Activated CD4-positive, alpha-beta T cell treated with anti-CD3 and anti-CD28 coated beads for 24 hours (primary cell): Measurements from ENCODE around the gene PCNX1.

Source experiments
- DNase-seq, 2 donors: peaks; one replicate each; pipeline ENCODE4 v3.0.0-alpha.2; 2020; ENCODE audit warnings: low read depth in 2 of 2

The PCNX1 gene

DNA sequence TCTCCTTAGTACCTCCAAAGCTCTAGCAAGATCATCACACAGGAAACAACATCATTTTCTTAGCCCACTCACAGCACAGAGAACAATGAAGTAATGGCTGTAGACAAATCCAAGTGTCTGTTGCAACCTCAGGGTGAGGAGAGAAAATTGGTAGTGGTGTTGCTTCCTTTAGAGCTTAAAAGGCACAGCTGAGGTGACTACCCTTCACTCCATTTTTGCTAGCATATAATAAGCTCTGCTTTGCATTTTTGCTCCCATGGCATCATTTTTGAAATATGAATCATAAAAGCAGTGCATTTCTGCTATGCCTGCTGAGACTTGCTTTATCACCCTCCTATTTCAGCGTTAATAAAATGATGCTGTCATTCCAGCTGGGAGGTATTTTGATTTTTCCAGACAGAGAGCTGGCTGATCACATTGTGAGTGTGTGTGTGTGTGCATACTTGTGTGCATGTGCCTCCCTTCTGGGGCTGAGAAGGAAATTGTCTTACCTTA is 18.5 kb upstream of the PCNX1 start:
- no peak for DNase-seq

- DNase-seq, result no peak
Measured at GRCh38 chr14:70889555-70889954, 17.7 kb upstream of the PCNX1 start.

GRCh38 chr14:70890826-70891659 is 16.2 kb upstream of the PCNX1 start:
- no peak for DNase-seq

DNA sequence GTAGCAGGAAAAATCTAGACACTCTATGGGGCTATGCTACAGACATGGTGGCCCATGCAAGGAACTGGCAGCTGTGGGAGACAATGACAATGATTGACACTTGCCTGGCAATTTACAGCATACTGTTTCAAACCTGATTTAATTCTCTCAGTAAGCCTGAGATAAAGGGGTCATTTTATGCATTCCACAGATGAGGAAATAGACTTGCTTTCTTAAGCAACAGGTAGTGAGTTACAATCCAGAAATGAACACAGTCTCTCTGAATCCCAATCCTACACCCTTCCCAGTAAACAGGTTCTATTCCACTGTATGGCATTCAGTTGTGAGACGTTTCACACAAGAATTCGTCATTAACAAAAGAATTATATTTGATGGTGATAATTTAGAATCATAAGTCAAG is 15.5 kb upstream of the PCNX1 start:
- no peak for DNase-seq

DNA sequence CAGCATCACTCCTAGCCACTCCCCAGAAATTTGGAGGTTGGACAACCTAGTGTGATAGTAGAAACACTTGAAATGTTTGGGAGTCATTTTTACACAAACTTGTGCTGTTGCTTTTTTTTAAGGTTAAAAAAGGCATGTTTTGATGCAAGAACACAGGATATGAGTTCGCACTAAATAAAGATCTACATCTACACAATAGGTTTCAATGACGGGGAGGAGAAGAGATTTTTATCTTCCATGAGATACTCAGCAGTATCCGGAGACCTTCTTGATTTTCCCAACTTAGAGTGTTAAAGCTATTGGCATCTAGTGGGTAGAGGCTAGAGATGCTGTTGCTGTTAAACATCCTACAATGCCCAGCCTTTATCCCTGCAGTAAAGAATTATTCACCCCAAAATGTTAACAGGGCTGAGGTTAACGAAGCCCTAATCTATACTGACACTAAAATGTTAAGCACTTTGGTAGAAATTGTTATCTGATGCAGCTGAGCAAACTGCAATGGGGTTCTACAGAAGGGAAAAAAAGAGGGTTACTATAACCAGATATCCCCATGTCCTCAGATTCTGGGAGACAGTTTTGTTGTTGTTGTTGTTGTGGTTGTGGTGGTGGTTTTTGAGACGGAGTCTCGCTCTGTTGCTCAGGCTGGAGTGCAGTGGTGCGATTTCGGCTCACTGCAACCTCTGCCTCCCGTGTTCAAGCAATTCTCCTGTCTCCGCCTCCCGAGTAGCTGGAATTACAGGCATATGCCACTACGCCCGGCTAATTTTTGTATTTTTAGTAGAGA is 14.0 kb upstream of the PCNX1 start:
- DNase-seq, result no peak

DNA sequence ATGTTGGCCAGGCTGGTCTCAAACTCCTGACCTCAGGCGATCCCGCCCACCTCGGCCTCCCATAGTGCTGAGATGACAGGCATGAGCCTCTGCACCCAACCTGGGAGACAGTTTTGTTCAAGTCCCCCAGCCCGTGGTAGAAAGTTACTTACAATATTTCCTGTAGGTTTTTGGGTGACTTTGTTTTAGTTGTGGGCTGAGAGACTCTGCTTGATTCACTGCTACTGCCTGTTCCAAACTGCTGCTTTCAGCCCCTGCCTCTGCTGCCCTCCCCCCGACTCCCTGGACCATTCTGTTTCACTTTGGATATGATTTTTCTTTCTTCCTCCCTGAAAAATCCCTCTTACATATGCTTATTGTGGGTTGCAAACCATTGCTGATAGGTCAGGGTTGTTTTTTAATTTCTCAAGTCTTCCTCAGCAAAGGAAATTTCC is 13.4 kb upstream of the PCNX1 start:
- DNase-seq, result no peak

DNA sequence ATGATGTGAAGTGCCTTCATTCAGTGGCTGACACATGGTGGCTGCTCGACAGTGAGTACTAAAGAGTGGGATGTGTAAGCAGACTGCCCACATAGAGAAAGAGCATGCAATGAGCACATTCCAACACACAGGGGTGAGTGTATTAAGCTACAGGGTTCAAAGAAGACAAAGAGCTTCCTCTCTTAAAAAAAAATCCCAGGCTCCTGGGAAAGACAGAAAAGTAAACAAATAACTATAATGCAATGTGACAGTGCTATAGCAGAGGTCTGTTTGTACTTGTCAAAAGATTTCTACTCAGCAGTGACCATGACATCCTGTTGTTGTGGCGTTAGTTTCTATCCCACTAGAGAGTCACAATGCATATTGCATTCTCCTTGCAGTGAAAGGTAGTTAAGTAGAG is 12.4 kb upstream of the PCNX1 start:
- no peak for DNase-seq

DNA sequence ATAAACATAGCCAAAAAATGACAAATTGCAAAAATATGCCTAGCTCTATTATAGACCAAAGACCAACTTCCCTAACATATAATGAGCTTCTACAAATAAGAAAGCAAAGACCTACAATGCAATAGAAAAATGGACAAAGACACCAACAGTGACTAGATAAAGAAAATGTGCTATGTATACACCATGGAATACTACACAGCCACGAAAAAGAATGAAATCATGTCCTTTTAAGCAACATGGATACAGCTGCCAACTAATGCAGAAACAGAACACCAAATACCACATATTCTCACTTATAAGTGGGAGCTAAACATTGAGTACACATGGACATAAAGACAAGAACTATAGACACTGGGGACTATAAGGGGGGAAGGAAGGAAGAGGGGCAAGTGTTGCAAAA is 10.9 kb upstream of the PCNX1 start:
- no peak for DNase-seq

DNA sequence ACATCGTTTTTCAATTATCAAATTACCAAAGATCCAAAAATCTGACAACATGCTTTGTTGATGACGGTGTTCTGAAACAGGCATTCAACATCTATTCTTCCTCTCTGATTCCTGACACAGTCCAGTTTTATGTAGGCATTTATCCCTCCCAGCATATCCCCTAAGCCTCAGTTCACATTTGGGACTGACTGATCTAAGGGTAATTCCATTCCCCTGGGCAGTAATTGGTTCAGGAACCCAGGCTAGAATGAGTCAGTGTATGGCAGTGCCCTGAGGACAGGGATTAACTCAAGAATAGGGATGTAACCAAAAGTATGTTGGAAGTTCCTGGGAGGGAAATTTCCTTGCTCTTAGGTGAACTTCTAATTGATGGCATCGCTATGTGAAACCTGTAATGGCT is 10.3 kb upstream of the PCNX1 start:
- DNase-seq, result no peak

- no peak for DNase-seq
Measured at GRCh38 chr14:70897464-70897863, 9.8 kb upstream of the PCNX1 start.

- DNase-seq, result no peak
Measured at GRCh38 chr14:70898111-70898745, 9.0 kb upstream of the PCNX1 start.

DNA sequence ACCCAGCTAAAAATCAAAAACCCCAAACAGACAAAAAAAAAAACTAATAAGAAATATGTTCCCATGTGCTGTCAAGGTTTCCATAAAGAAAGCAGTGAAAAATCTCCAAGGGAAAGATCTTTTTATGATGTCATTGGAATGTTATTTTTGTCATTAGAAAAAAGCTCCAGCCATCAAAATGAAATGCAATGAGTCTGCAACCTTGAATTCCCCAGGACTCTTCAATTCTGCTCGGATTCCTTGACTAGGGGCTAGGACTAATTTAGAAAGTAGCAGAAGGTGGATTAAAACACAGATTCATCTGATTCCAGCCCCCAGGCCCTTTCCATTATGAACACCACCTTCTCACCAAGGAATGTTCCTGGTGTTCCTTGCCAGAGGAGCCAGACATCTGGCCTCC is 6.0 kb upstream of the PCNX1 start:
- no peak for DNase-seq

DNA sequence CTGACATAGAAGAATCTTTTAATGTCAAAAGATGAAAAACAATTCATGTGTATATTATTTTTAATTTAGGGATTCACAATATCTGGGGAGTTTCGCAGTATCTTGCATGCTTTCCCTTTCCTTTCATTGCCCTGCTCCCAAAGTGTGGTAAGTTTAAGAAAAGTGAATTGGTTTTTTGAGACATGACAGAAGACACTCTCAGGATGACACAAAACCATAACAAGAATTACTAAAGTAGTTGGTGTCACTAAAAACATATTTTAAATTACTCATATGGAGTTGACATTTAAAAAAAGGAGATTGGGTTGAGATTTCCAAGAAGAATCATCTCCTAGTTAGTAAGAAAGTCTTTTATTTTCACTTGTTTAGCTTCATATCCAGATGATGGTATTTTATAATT is 5.1 kb upstream of the PCNX1 start:
- no peak for DNase-seq

- DNase-seq, result no peak
Measured at GRCh38 chr14:70904373-70904772, 2.9 kb upstream of the PCNX1 start.

DNA sequence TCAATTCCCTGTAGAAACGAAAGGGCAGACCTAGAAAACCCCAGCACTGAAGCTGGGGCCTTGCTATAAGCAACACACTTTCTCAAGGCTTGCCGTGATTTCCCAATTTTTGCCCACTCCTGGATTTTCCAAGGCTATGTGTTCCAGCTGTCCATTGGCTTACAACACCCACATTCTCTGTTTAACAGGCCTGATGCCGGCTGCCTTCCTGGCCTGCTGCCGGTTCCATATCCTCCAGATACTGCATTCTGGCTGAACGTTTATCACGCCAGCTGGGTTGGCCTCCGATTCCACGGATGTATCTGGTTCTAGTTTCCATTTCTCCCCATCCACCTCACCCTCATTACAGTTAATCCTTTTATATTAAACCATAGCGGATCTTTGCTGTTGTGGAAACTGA is 2.0 kb upstream of the PCNX1 start:
- no peak for DNase-seq

DNA sequence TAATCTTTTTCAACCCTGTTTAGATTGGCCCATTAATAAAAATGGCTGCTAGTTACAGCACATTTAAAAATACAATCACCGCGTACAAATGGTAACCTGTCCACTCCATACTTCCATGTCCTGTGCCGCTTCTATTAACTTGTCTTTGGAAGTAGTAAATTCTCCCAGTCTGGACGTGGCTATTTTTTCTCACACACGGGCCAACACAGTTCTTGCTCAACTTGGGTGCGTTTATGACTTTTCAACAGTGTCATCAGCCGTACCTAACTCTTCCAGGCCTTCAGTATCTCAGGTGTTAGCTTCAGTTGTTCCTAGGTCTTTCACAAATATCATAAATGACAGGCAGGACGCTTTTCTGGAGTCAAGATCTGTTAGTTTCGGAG is 475 bp upstream of the PCNX1 start:
- no peak for DNase-seq

DNA sequence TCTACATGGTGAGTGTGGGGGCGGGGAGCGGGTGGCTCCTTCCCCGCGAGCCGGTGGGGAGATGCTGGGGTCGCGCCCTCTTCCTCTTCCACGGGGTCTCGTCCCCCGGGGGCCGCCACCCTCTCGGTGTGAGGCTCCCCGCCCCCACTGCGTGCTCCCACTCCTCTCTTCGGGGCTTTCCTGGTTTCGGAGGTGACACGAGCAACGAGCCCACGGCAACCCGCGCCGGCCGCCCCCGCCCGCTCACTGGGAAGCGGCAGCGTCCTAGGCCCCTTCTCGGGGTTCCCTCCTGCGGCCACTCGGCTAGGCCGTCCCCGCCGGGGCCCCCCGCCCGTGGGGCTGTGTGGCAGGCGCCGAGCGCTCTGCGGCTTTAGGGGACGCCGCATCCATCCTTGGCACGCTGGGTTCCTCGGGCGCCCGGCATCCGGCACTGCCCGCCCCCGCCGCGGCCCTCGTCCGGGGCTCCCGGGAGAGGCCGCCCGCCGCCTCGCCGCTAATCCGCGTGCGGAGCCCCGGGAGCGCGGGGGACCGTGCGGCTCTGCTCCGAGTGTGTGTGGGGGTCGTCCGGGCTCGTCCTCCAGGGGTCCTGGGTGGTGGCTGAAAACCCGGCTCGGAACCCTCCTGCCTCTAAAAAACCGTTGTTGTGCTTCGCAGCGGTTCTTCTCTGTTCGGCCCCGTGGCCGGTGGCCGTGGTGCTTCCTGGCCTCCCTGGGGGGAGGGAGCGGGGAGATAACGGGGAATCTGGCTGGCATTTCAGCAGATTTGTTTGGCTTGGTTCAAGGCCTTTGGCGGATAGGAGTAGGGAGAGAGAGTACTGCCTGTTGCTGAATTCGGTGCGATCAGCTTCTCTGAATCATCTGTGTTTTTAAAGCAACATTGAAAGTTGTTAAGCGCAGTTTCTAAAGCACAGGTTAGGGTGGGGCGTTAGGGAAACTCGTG is 1.0 kb downstream of the PCNX1 start:
- peak; percentile 43 to 50 for DNase-seq

DNA sequence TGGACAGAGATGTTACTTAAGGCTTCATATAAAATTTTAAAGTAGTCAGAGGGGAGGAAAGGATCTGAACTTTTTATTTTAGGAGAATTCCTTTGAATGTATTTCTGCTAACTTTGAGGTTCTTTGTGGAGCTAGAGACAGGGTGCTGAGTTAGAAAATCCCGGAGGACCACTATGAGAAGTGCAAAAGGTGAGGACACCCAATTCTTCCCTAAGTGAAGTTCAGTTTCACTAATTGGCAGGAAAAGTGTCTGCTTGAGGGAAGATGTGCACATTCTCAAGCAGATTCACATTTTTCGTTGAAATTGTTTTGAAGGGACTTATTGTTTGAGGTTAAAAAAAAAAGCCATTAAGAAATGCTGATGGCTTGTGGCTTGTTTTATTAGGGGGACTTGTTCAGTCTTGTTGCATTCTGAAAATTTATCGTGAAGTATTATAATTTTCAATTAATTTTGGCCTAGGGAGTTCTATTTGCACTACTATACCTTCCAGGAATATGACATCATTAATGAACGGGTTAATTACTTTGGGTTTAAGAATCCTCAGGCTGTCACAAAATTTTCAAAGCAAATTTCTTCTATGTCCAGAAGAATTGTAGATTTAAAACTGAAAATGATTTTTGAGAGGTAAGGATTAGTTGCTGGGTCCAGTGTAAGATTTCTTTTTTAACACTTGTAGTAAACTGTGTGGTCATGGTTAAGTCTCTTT is 1.8 kb downstream of the PCNX1 start:
- DNase-seq, result no peak

GRCh38 chr14:70909733-70910614 is 2.7 kb downstream of the PCNX1 start:
- no peak for DNase-seq

- DNase-seq, result no peak
Measured at GRCh38 chr14:70915415-70915814, 8.2 kb downstream of the PCNX1 start.
